Measurements from ENCODE around the gene PLXND1. TPM values are rescaled to one million over a fixed set of nuclear protein-coding genes. Genes with fewer than 3 reads are reported as not detected.

The PLXND1 gene
- total RNA-seq, 1 donor from 2014 or later = 9.0 TPM

DNA sequence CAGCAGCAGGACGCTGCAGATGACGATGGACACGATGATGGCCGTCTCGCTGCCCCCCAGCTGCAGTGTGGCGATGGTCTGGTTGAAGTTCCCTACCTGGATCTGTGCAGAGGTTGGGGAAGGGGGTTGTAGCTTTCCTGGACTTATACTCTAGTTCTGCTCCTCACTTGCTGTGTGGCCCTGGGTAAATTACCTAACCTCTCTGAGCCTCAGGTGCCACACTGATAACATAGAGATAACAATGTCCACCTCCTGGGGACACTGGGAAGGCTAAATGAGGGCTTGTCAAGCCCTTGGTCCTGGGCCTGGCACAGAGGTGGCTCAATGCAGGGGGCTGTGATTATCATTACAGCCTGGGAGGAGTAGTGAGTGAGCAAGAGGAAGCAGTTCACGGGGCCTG, 36.6 kb downstream of the PLXND1 start:
- H3K36me3 Mint-ChIP-seq = no peaks in the 10 kb centered on the region
- H3K9ac ChIP-seq = no peak overlapping the region
- DNase-seq (ENCODE audit: low spot score) = no peak
- H3F3A ChIP-seq (ENCODE audit: low read depth) = no peaks in the 10 kb centered on the region
- H3K27me3 Mint-ChIP-seq (ENCODE audit: insufficient read depth, low read depth) = peaks cover 2% of the 10 kb centered on the region
- H3K36me3 ChIP-seq = no peaks in the 10 kb centered on the region
- no peak overlapping the region for H2AFZ ChIP-seq (replicated peaks)
- no peaks in the 10 kb centered on the region for H3K9me3 Mint-ChIP-seq
- no peaks in the 10 kb centered on the region for H3K4me1 ChIP-seq
- no peaks in the 10 kb centered on the region for H3K79me2 ChIP-seq (ENCODE audit: low read depth)
- TF ChIP-seq EZH2phosphoT487 (IDR thresholded peaks at IDR 0.05) (no peak), CTCF (IDR thresholded peaks at IDR 0.05) (no peak), EZH2 (IDR thresholded peaks at IDR 0.05) (no peak)
- no peaks in the 10 kb centered on the region for H4K20me1 ChIP-seq (ENCODE audit: low read depth)
- H3K4me3 ChIP-seq = no peak overlapping the region
- H3K4me1 Mint-ChIP-seq = no peaks in the 10 kb centered on the region
- H3K4me3 Mint-ChIP-seq = no peak overlapping the region
- H3K27me3 ChIP-seq = no peaks in the 10 kb centered on the region
- H3K27ac Mint-ChIP-seq = no peak overlapping the region
- no peak overlapping the region for H3K4me2 ChIP-seq
- no peak overlapping the region for H3K27ac ChIP-seq
- H3K9me3 ChIP-seq (ENCODE audit: low read depth) = no peaks in the 10 kb centered on the region

DNA sequence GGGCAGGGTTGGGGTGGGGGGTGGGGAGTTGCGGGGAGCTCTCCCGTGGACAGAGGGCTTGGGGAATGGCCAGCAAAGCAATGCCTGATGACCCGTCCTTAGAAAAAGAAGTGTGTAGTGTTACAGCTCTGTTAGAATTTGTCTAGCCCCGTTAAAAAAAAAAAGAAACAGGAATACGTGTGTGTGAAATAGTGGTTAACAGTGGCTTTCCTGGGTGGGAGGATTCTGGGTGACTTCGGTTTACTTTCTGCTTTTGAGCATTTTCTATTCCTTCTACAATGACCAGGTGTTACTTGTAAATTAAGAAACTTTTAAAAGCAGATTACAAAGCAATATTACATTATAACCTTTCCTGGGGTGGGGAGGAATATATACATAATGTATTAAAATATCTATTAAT, 38.5 kb downstream of the PLXND1 start:
- Histone ChIP-seq H3K4me2 (no peak overlapping the region), H3F3A (ENCODE audit: low read depth) (no peaks in the 10 kb centered on the region), H3K9me3 (ENCODE audit: low read depth) (no peaks in the 10 kb centered on the region), H4K20me1 (ENCODE audit: low read depth) (no peaks in the 10 kb centered on the region), H3K27me3 (no peaks in the 10 kb centered on the region), H2AFZ (replicated peaks) (no peak overlapping the region), H3K4me1 (no peaks in the 10 kb centered on the region), H3K9ac (no peak overlapping the region), H3K4me3 (no peak overlapping the region), H3K79me2 (ENCODE audit: low read depth) (no peaks in the 10 kb centered on the region), H3K36me3 (no peaks in the 10 kb centered on the region), H3K27ac (no peak overlapping the region)
- Mint-ChIP-seq H3K27me3 (ENCODE audit: insufficient read depth, low read depth) (peaks cover 2% of the 10 kb centered on the region), H3K9me3 (no peaks in the 10 kb centered on the region), H3K27ac (no peak overlapping the region), H3K4me1 (no peaks in the 10 kb centered on the region), H3K36me3 (no peaks in the 10 kb centered on the region), H3K4me3 (no peak overlapping the region)
- no peak for DNase-seq (ENCODE audit: low spot score)
- TF ChIP-seq EZH2 (IDR thresholded peaks at IDR 0.05) = no peak
- no peak for TF ChIP-seq CTCF (IDR thresholded peaks at IDR 0.05)
- TF ChIP-seq EZH2phosphoT487 (IDR thresholded peaks at IDR 0.05) = no peak

- Histone ChIP-seq H3K36me3 (no peaks in the 10 kb centered on the region), H3F3A (ENCODE audit: low read depth) (no peaks in the 10 kb centered on the region), H3K4me3 (no peak overlapping the region), H3K27me3 (no peaks in the 10 kb centered on the region), H3K9ac (no peak overlapping the region), H4K20me1 (ENCODE audit: low read depth) (no peaks in the 10 kb centered on the region), H2AFZ (replicated peaks) (no peak overlapping the region), H3K79me2 (ENCODE audit: low read depth) (no peaks in the 10 kb centered on the region), H3K4me2 (no peak overlapping the region), H3K9me3 (ENCODE audit: low read depth) (no peaks in the 10 kb centered on the region), H3K4me1 (no peaks in the 10 kb centered on the region), H3K27ac (no peak overlapping the region)
- no peaks in the 10 kb centered on the region for H3K9me3 Mint-ChIP-seq
- peaks cover 2% of the 10 kb centered on the region for H3K27me3 Mint-ChIP-seq (ENCODE audit: insufficient read depth, low read depth)
- TF ChIP-seq EZH2phosphoT487 (IDR thresholded peaks at IDR 0.05) = no peak
- TF ChIP-seq CTCF (IDR thresholded peaks at IDR 0.05) = no peak
- TF ChIP-seq EZH2 (IDR thresholded peaks at IDR 0.05) = no peak
- H3K4me3 Mint-ChIP-seq = no peak overlapping the region
- H3K4me1 Mint-ChIP-seq = no peaks in the 10 kb centered on the region
- DNase-seq (ENCODE audit: low spot score) = no peak
- no peaks in the 10 kb centered on the region for H3K36me3 Mint-ChIP-seq
- H3K27ac Mint-ChIP-seq = no peak overlapping the region
These were observed 39.2 kb downstream of the PLXND1 start for GRCh38 chr3:129567176-129567705.

Measured in neural progenitor cell (in vitro differentiated cells).